Measurements from ENCODE around the gene ZNF534. TPM values are rescaled to one million over a fixed set of nuclear protein-coding genes. Genes with fewer than 3 reads are reported as not detected.

Gene ZNF534
- total and polyA plus RNA-seq, 2 of the 8 experiments (the other 6 are each of a cell fraction or from before 2014, with no cell fraction given), result not detected

- WGBS, 2 experiments (ENCODE audit: extremely low coverage in 1 of 2, insufficient coverage in 1 of 2, insufficient read length in 1 of 2, insufficient replicate concordance in 2 of 2, low coverage in 1 of 2, low lambda C conversion rate in 2 of 2, missing lambda C conversion rate in 1 of 2), result 59% methylated on average over 3 of the region's 3 CpGs; no CpG with 5 or more reads in 1 of the 2 experiments
- Histone ChIP-seq H4K20me1 (replicated peaks in 1 of 2; ENCODE audit: control insufficient read depth in 1 of 2, insufficient read depth in 2 of 2, low read length in 2 of 2) (no peaks in the 10 kb centered on the region), H3K27ac (ENCODE audit: low read depth, low read length) (no peak overlapping the region), H2BK15ac (ENCODE audit: low read length) (no peak overlapping the region), H4K91ac (replicated peaks; ENCODE audit: insufficient read length, low read length) (no peak overlapping the region), H3K4ac (replicated peaks; ENCODE audit: insufficient read length, low read depth, low read length) (no peak overlapping the region), H3K23me2 (ENCODE audit: low read depth, low read length) (no peaks in the 10 kb centered on the region), H3K14ac (ENCODE audit: insufficient read length) (no peak overlapping the region), H2BK5ac (ENCODE audit: low read depth, low read length) (no peak overlapping the region), H3K56ac (replicated peaks; ENCODE audit: insufficient read length, low read depth, low read length) (no peak overlapping the region), H3K27me3 (replicated peaks in 1 of 4; ENCODE audit: control insufficient read depth in 3 of 4, extremely low read depth in 1 of 4, insufficient read depth in 3 of 4, low read length in 3 of 4) (no peaks in the 10 kb centered on the region), H4K5ac (ENCODE audit: insufficient read length, low read depth, low read length) (no peak overlapping the region), H2BK120ac (replicated peaks; ENCODE audit: low read depth, low read length) (no peak overlapping the region), H2BK20ac (ENCODE audit: low read length) (no peak overlapping the region), H3K4me1 (replicated peaks in 1 of 4; ENCODE audit: control insufficient read depth in 3 of 4, insufficient read depth in 4 of 4, low read length in 3 of 4) (no peaks in the 10 kb centered on the region), H3K23ac (ENCODE audit: insufficient read length) (no peak overlapping the region), H2AK5ac (ENCODE audit: low read depth, low read length) (no peak overlapping the region), H3K9ac (replicated peaks in 1 of 4; ENCODE audit: extremely low read depth in 1 of 4, low read depth in 3 of 4, low read length in 3 of 4) (no peak overlapping the region), H3K79me2 (ENCODE audit: control insufficient read depth in 1 of 2, insufficient read depth in 2 of 2, low read length in 2 of 2) (no peaks in the 10 kb centered on the region), H3K36me3 (ENCODE audit: control insufficient read depth in 2 of 4, insufficient read depth in 4 of 4, low read length in 3 of 4) (no peaks in the 10 kb centered on the region), H2BK12ac (ENCODE audit: low read depth, low read length) (no peak overlapping the region), H4K8ac (ENCODE audit: extremely low read depth, insufficient read depth, low read length) (no peak overlapping the region), H3K9me3 (ENCODE audit: insufficient read depth in 2 of 2, low read depth in 1 of 2, low read length in 1 of 2) (peaks cover 59 to 77% of the 10 kb centered on the region in 2 experiments), H2AFZ (ENCODE audit: low read length) (no peak overlapping the region), H3K4me2 (ENCODE audit: insufficient read depth in 1 of 2, low read depth in 2 of 2, low read length in 2 of 2) (no peak overlapping the region), H3K4me3 (ENCODE audit: extremely low read depth in 1 of 4, insufficient read depth in 2 of 4, low read depth in 3 of 4, low read length in 4 of 4) (no peak overlapping the region), H3K18ac (ENCODE audit: extremely low read depth, low read length) (no peak overlapping the region), H3K79me1 (ENCODE audit: low read depth, low read length) (no peaks in the 10 kb centered on the region)
- TF ChIP-seq POU5F1 (IDR thresholded peaks at IDR 0.05; ENCODE audit: low read depth, low read length) (no peak), POLR2AphosphoS5 (IDR thresholded peaks at IDR 0.05; ENCODE audit: low read depth, low read length) (no peak), TBP (IDR thresholded peaks at IDR 0.05; ENCODE audit: low read depth, low read length) (no peak), YY1 (IDR thresholded peaks at IDR 0.05; ENCODE audit: low read depth, low read length) (no peak), RAD21 (IDR thresholded peaks at IDR 0.05 in 1 of 2, conservative IDR thresholded peaks at IDR 0.05 in 1 of 2; ENCODE audit: low read depth in 2 of 2, low read length in 2 of 2) (no peak), CEBPB (IDR thresholded peaks at IDR 0.05; ENCODE audit: low read depth, low read length) (no peak), SP1 (IDR thresholded peaks at IDR 0.05; ENCODE audit: low read depth, low read length) (no peak), SIRT6 (IDR thresholded peaks at IDR 0.05; ENCODE audit: low read length) (no peak), SAP30 (IDR thresholded peaks at IDR 0.05; ENCODE audit: insufficient read depth, insufficient replicate concordance, low read length) (no peak)
- DNase-seq (ENCODE audit: low read depth in 1 of 2, low spot score in 2 of 2) (no peak), FAIRE-seq (no peak)
- CTCF ChIA-PET (ENCODE audit: partially characterized antibody), result no interaction called here
- POLR2A ChIA-PET (ENCODE audit: partially characterized antibody), result no interaction called here
Observed at GRCh38 chr19:52442179-52442578, 13.2 kb downstream of the ZNF534 start.

Data from H1 (cell line).